Measurements from ENCODE around the gene TARS3.

- TF ChIP-seq CTCF (conservative IDR thresholded peaks at IDR 0.05 in 1 of 2, IDR thresholded peaks at IDR 0.05 in 1 of 2; ENCODE audit: extremely low read depth in 1 of 2, insufficient read depth in 1 of 2, low read depth in 1 of 2, low read length in 2 of 2): no peak
- TF ChIP-seq EZH2 (IDR thresholded peaks at IDR 0.05; ENCODE audit: borderline replicate concordance, low read length): no peak
Measured at GRCh38 chr15:101702077-101702476, 22.2 kb downstream of the TARS3 start.
